Progenitor cell of endocrine pancreas (in vitro differentiated cells): ENCODE data around the gene LAMA2. TPM values are rescaled to one million over a fixed set of nuclear protein-coding genes. Genes with fewer than 3 reads are reported as not detected.

ENCODE experiments used
- DNase-seq: peaks from one replicate; pipeline ENCODE4 v3.0.0; 2021; ENCODE audit warnings: low spot score; ENCODE audit not compliant: unreplicated experiment
- H3K27ac Mint-ChIP-seq: 2 replicates; pipeline ENCODE4 v1.8.0; 2021; ENCODE audit warnings: mild to moderate bottlenecking, moderate library complexity, mixed read lengths
- H3K27me3 Mint-ChIP-seq: 2 replicates; pipeline ENCODE4 v1.8.0; 2021; ENCODE audit warnings: mixed read lengths
- H3K36me3 Mint-ChIP-seq: 2 replicates; pipeline ENCODE4 v1.8.0; 2022; ENCODE audit warnings: mixed read lengths; ENCODE audit not compliant: insufficient read depth
- H3K4me1 Mint-ChIP-seq: 2 replicates; pipeline ENCODE4 v1.8.0; 2021; ENCODE audit warnings: low read depth, mixed read lengths
- H3K4me3 Mint-ChIP-seq: 2 replicates; pipeline ENCODE4 v1.8.0; 2021; ENCODE audit warnings: low read depth, mild to moderate bottlenecking, moderate library complexity, mixed read lengths
- H3K9me3 Mint-ChIP-seq: 2 replicates; pipeline ENCODE4 v1.8.0; 2021; ENCODE audit warnings: low read depth, mixed read lengths
- CTCF ChIP-seq: fragments of 200-600 bp; sonication (generic); IDR thresholded peaks from one replicate; pipeline ENCODE4 v1.5.0; 2021; ENCODE audit warnings: antibody characterized with exemption, mild to moderate bottlenecking; ENCODE audit not compliant: unreplicated experiment
- total RNA-seq: library from RNA; stranded (reverse); gene quantifications from 2 replicates; pipeline ENCODE4 v1.2.1, GENCODE V29; 2021

The LAMA2 gene
- total RNA-seq, 1 donor from 2014 or later: 0.22 TPM

- H3K36me3 Mint-ChIP-seq: no peaks in the 10 kb centered on the region
- H3K27me3 Mint-ChIP-seq: no peaks in the 10 kb centered on the region
- no peaks in the 10 kb centered on the region for H3K4me1 Mint-ChIP-seq
- DNase-seq: no peak
- TF ChIP-seq CTCF: no peak
- H3K9me3 Mint-ChIP-seq: no peaks in the 10 kb centered on the region
- H3K4me3 Mint-ChIP-seq: no peak overlapping the region
- no peak overlapping the region for H3K27ac Mint-ChIP-seq
Observed at GRCh38 chr6:129312880-129313279, 429.9 kb downstream of the LAMA2 start.

GRCh38 chr6:129314575-129314974 lies 431.6 kb downstream of the LAMA2 start:
- no peak for TF ChIP-seq CTCF
- peaks cover 1% of the 10 kb centered on the region for H3K4me1 Mint-ChIP-seq
- H3K27me3 Mint-ChIP-seq: no peaks in the 10 kb centered on the region
- H3K4me3 Mint-ChIP-seq: no peak overlapping the region
- H3K27ac Mint-ChIP-seq: no peak overlapping the region
- no peak for DNase-seq
- no peaks in the 10 kb centered on the region for H3K9me3 Mint-ChIP-seq
- H3K36me3 Mint-ChIP-seq: no peaks in the 10 kb centered on the region

- no peak for DNase-seq
- Mint-ChIP-seq H3K36me3 (no peaks in the 10 kb centered on the region), H3K27me3 (no peaks in the 10 kb centered on the region), H3K4me1 (peaks cover 1% of the 10 kb centered on the region), H3K27ac (peak overlapping the region; percentile 2), H3K9me3 (no peaks in the 10 kb centered on the region), H3K4me3 (no peak overlapping the region)
- no peak for TF ChIP-seq CTCF
Observed at GRCh38 chr6:129317931-129318820, 435.2 kb downstream of the LAMA2 start.

- Mint-ChIP-seq H3K27me3 (no peaks in the 10 kb centered on the region), H3K9me3 (no peaks in the 10 kb centered on the region), H3K4me1 (peaks cover 1% of the 10 kb centered on the region), H3K4me3 (no peak overlapping the region), H3K36me3 (no peaks in the 10 kb centered on the region), H3K27ac (no peak overlapping the region)
- DNase-seq: no peak
- TF ChIP-seq CTCF: no peak
Observed at GRCh38 chr6:129320892-129321291, 438.0 kb downstream of the LAMA2 start.

GRCh38 chr6:129321303-129321702 lies 438.4 kb downstream of the LAMA2 start:
- no peak overlapping the region for H3K4me3 Mint-ChIP-seq

More at GRCh38 chr6:129321303-129321702, 438.4 kb downstream of the LAMA2 start:
- DNase-seq: no peak
- Mint-ChIP-seq H3K36me3 (no peaks in the 10 kb centered on the region), H3K4me1 (peaks cover 1% of the 10 kb centered on the region), H3K27me3 (no peaks in the 10 kb centered on the region), H3K27ac (no peak overlapping the region), H3K9me3 (no peaks in the 10 kb centered on the region)
- TF ChIP-seq CTCF: no peak
